H1 (cell line): ENCODE measurements around the gene NGEF. TPM values are rescaled to one million over a fixed set of nuclear protein-coding genes. Genes with fewer than 3 reads are reported as not detected.

ENCODE experiments used
- CTCF ChIA-PET: fragments of 300-600 bp; sonication (Branson Sonifier 250); formaldehyde crosslinking; loops from one replicate; lab custom pipeline; 2021; ENCODE audit not compliant: partially characterized antibody; lab: Charles Lee
- POLR2A ChIA-PET: fragments of 300-600 bp; sonication (Branson Sonifier 250); formaldehyde crosslinking; loops from one replicate; lab custom pipeline; 2021; ENCODE audit warnings: inconsistent platforms; ENCODE audit not compliant: partially characterized antibody; lab: Charles Lee
- DNase-seq, 2 experiments: peaks; one replicate each; pipeline versions ENCODE4 v3.0.0 to v3.0.0-alpha.2; 2010 to 2022; ENCODE audit warnings: low spot score in 2 of 2, low read depth in 1 of 2, mixed read lengths in 1 of 2
- FAIRE-seq: peaks from 2 replicates; lab custom pipeline; 2011; peaks lifted over from hg19 to GRCh38; lab: Jason Lieb, UNC
- H2AFZ ChIP-seq: 2 replicates; pipeline ENCODE4 v1.8.1; 2012; ENCODE audit warnings: low read length, inconsistent platforms
- H2AK5ac ChIP-seq: 2 replicates; pipeline ENCODE4 v1.6.1; 2013; ENCODE audit warnings: low read depth, low read length
- H2BK120ac ChIP-seq: replicated peaks from 2 replicates; pipeline ENCODE3; 2013; ENCODE audit warnings: low read depth, low read length, inconsistent platforms
- H2BK12ac ChIP-seq: 2 replicates; pipeline ENCODE4 v1.6.1; 2013; ENCODE audit warnings: low read depth, low read length
- H2BK15ac ChIP-seq: 2 replicates; pipeline ENCODE4 v1.6.1; 2013; ENCODE audit warnings: low read length
- H2BK20ac ChIP-seq: 2 replicates; pipeline ENCODE4 v1.6.1; 2013; ENCODE audit warnings: low read length
- H2BK5ac ChIP-seq: 2 replicates; pipeline ENCODE4 v1.6.1; 2013; ENCODE audit warnings: low read depth, low read length
- H3K14ac ChIP-seq: 2 replicates; pipeline ENCODE4 v1.6.1; 2013; ENCODE audit warnings: inconsistent platforms; ENCODE audit not compliant: insufficient read length
- H3K18ac ChIP-seq: 2 replicates; pipeline ENCODE4 v1.6.1; 2013; ENCODE audit warnings: low read length; ENCODE audit errors: extremely low read depth
- H3K23ac ChIP-seq: 2 replicates; pipeline ENCODE4 v1.6.1; 2013; ENCODE audit warnings: inconsistent platforms; ENCODE audit not compliant: insufficient read length
- H3K23me2 ChIP-seq: 2 replicates; pipeline ENCODE4 v1.6.1; 2013; ENCODE audit warnings: low read depth, low read length
- H3K27ac ChIP-seq: 2 replicates; pipeline ENCODE4 v1.6.1; 2011; ENCODE audit warnings: low read depth, low read length, inconsistent platforms
- H3K27me3 ChIP-seq, 4 experiments: replicated peaks in 1 of 4; 1 replicate in 1 of 4; 2 replicates in 3 of 4; pipeline versions ENCODE4 v1.6.1 to v1.8.1; 2011 to 2013; ENCODE audit warnings: low read length in 3 of 4, mild to moderate bottlenecking in 3 of 4, inconsistent platforms in 2 of 4, mixed read lengths in 2 of 4, moderate library complexity in 1 of 4; ENCODE audit not compliant: control insufficient read depth in 3 of 4, insufficient read depth in 3 of 4; ENCODE audit errors: extremely low read depth in 1 of 4
- H3K36me3 ChIP-seq, 4 experiments: 2 replicates each; pipeline versions ENCODE4 v1.6.1 to v1.8.1; 2011 to 2013; ENCODE audit warnings: mild to moderate bottlenecking in 4 of 4, low read length in 3 of 4, moderate library complexity in 2 of 4, control low read depth in 1 of 4, inconsistent platforms in 1 of 4; ENCODE audit not compliant: insufficient read depth in 4 of 4, control insufficient read depth in 2 of 4
- H3K4ac ChIP-seq: replicated peaks from 2 replicates; pipeline ENCODE3; 2013; ENCODE audit warnings: low read length, low read depth, mixed read lengths, inconsistent platforms; ENCODE audit not compliant: insufficient read length
- H3K4me1 ChIP-seq, 4 experiments: replicated peaks in 1 of 4; 1 replicate in 1 of 4; 2 replicates in 3 of 4; pipeline versions ENCODE4 v1.6.1 to v1.8.1; 2011 to 2013; ENCODE audit warnings: low read length in 3 of 4, inconsistent platforms in 2 of 4, mixed read lengths in 1 of 4; ENCODE audit not compliant: insufficient read depth in 4 of 4, control insufficient read depth in 3 of 4
- H3K4me2 ChIP-seq, 2 experiments: 2 replicates each; pipeline versions ENCODE4 v1.6.1 to v1.8.1; 2011 to 2013; ENCODE audit warnings: low read depth in 2 of 2, low read length in 2 of 2, control low read depth in 1 of 2, inconsistent platforms in 1 of 2, mild to moderate bottlenecking in 1 of 2; ENCODE audit not compliant: insufficient read depth in 1 of 2
- H3K4me3 ChIP-seq, 4 experiments: fragments of 200-600, 300-600 bp in 1 of 4; sonication (generic), shearing (Covaris generic), sonication (Bioruptor Twin) in 1 of 4; 2 replicates each; pipeline versions ENCODE4 v1.5.1 to v1.8.1; 2011 to 2016; ENCODE audit warnings: low read length in 4 of 4, low read depth in 3 of 4, control low read depth in 2 of 4, inconsistent platforms in 2 of 4, mild to moderate bottlenecking in 2 of 4, mixed read lengths in 1 of 4, moderate library complexity in 1 of 4; ENCODE audit not compliant: insufficient read depth in 2 of 4; ENCODE audit errors: extremely low read depth in 1 of 4
- H3K56ac ChIP-seq: replicated peaks from 2 replicates; pipeline ENCODE3; 2013; ENCODE audit warnings: low read depth, mild to moderate bottlenecking, mixed read lengths, low read length, inconsistent platforms; ENCODE audit not compliant: insufficient read length
- H3K79me1 ChIP-seq: 2 replicates; pipeline ENCODE4 v1.6.1; 2013; ENCODE audit warnings: low read depth, low read length, control low read depth
- H3K79me2 ChIP-seq, 2 experiments: 2 replicates each; pipeline versions ENCODE4 v1.6.1 to v1.8.1; 2012 to 2013; ENCODE audit warnings: low read length in 2 of 2, mild to moderate bottlenecking in 2 of 2, inconsistent platforms in 1 of 2; ENCODE audit not compliant: insufficient read depth in 2 of 2, control insufficient read depth in 1 of 2
- H3K9ac ChIP-seq, 4 experiments: replicated peaks in 1 of 4; 1 replicate in 1 of 4; 2 replicates in 3 of 4; pipeline versions ENCODE4 v1.6.1 to v1.8.1; 2011 to 2013; ENCODE audit warnings: low read depth in 3 of 4, low read length in 3 of 4, control low read depth in 2 of 4, mild to moderate bottlenecking in 2 of 4, moderate library complexity in 2 of 4, inconsistent platforms in 1 of 4; ENCODE audit errors: extremely low read depth in 1 of 4
- H3K9me3 ChIP-seq, 2 experiments: 2 replicates each; pipeline versions ENCODE4 v1.6.1 to v1.8.1; 2012 to 2013; ENCODE audit warnings: mild to moderate bottlenecking in 2 of 2, moderate library complexity in 2 of 2, control low read depth in 1 of 2, inconsistent platforms in 1 of 2, low read depth in 1 of 2, low read length in 1 of 2, mixed read lengths in 1 of 2; ENCODE audit not compliant: insufficient read depth in 2 of 2
- H4K20me1 ChIP-seq, 2 experiments: replicated peaks in 1 of 2; 2 replicates each; pipeline versions ENCODE3 to v1.8.1; 2011 to 2013; ENCODE audit warnings: inconsistent platforms in 2 of 2, low read length in 2 of 2, mild to moderate bottlenecking in 1 of 2; ENCODE audit not compliant: insufficient read depth in 2 of 2, control insufficient read depth in 1 of 2
- H4K5ac ChIP-seq: 2 replicates; pipeline ENCODE4 v1.6.1; 2013; ENCODE audit warnings: low read length, low read depth, mixed read lengths, inconsistent platforms; ENCODE audit not compliant: insufficient read length
- H4K8ac ChIP-seq: 2 replicates; pipeline ENCODE4 v1.8.0; 2013; ENCODE audit warnings: mild to moderate bottlenecking, moderate library complexity, low read length, inconsistent platforms; ENCODE audit not compliant: insufficient read depth; ENCODE audit errors: extremely low read depth
- H4K91ac ChIP-seq: replicated peaks from 2 replicates; pipeline ENCODE3; 2013; ENCODE audit warnings: low read length, mixed read lengths, inconsistent platforms; ENCODE audit not compliant: insufficient read length
- CTCF ChIP-seq, 3 experiments: IDR thresholded peaks; 1 replicate in 2 of 3; 2 replicates in 1 of 3; pipeline versions ENCODE4 v1.5.1 to v1.6.1; 2011; ENCODE audit warnings: low read length in 3 of 3, mild to moderate bottlenecking in 3 of 3, inconsistent platforms in 2 of 3, low read depth in 1 of 3, moderate library complexity in 1 of 3; ENCODE audit not compliant: insufficient read depth in 1 of 3; ENCODE audit errors: control extremely low read depth in 1 of 3
- HDAC2 ChIP-seq, 2 experiments: fragments of 300-600 bp in 1 of 2; sonication (generic) in 1 of 2; IDR thresholded peaks; 2 replicates each; pipeline ENCODE4 v1.6.1; 2011 to 2012; ENCODE audit warnings: low read depth in 2 of 2, low read length in 2 of 2, mild to moderate bottlenecking in 2 of 2, moderate library complexity in 2 of 2, borderline replicate concordance in 1 of 2, inconsistent platforms in 1 of 2
- KDM5A ChIP-seq: fragments of 200-600 bp; IDR thresholded peaks from 2 replicates; pipeline ENCODE4 v1.7.1; 2012; ENCODE audit warnings: mild to moderate bottlenecking, low read length, inconsistent platforms, mixed read lengths
- RAD21 ChIP-seq, 2 experiments: IDR thresholded peaks in 1 of 2; conservative IDR thresholded peaks in 1 of 2; 2 replicates each; pipeline ENCODE4 v1.6.1; 2011; ENCODE audit warnings: low read depth in 2 of 2, low read length in 2 of 2, improper control_type of control experiment in 1 of 2, inconsistent platforms in 1 of 2, mild to moderate bottlenecking in 1 of 2, moderate library complexity in 1 of 2
- RNF2 ChIP-seq: fragments of 200-900, 300-1000 bp; sonication (generic); IDR thresholded peaks from 2 replicates; pipeline ENCODE4 v1.7.1; 2016; ENCODE audit warnings: borderline replicate concordance, low read depth, mild to moderate bottlenecking, antibody characterized with exemption, low read length; ENCODE audit not compliant: poor library complexity, severe bottlenecking; ENCODE audit errors: missing control alignments
- TAF1 ChIP-seq: IDR thresholded peaks from 2 replicates; pipeline ENCODE4 v1.6.1; 2011; ENCODE audit warnings: mild to moderate bottlenecking, low read depth, low read length
- TAF7 ChIP-seq: optimal IDR thresholded peaks from 2 replicates; pipeline ENCODE3; 2011; ENCODE audit warnings: low read depth, mild to moderate bottlenecking, inconsistent platforms, low read length, moderate library complexity, borderline replicate concordance
- WGBS, 2 experiments: shearing (Covaris generic) in 1 of 2; methylation state at CpG; one replicate each; pipeline versions ENCODE4 v1.1.6 to v1.1.7; 2013 to 2015; ENCODE audit warnings: low lambda C conversion rate in 2 of 2, mixed read lengths in 2 of 2, inconsistent platforms in 1 of 2, low coverage in 1 of 2, missing lambda C conversion rate in 1 of 2; ENCODE audit not compliant: insufficient replicate concordance in 2 of 2, insufficient coverage in 1 of 2, insufficient read length in 1 of 2; ENCODE audit errors: extremely low coverage in 1 of 2, missing lambda C conversion rate in 1 of 2; 5-methylcytosine and 5-hydroxymethylcytosine counted together
- polyA plus RNA-seq, 7 experiments: library from polyadenylated mRNA; depleted of rRNA in 3 of 7; stranded (reverse) in 5 of 7; unstranded in 2 of 7; fragments of >200 nt in 5 of 7; fragments of 200-250 nt in 2 of 7; gene quantifications; 1 replicate in 5 of 7; 2 replicates in 1 of 7; 4 replicates in 1 of 7; pipeline versions ENCODE4 v1.2.1 to v1.2.3, GENCODE V29; 2011 to 2013; ENCODE audit warnings: missing spikeins in 2 of 7, mixed read lengths in 2 of 7
- total RNA-seq: library from RNA; stranded (reverse); fragmentation: NEBNext Ultra II Directional; extraction: Animal tissue kit (Norgen Biotek cat#: 25700); gene quantifications from 2 replicates; pipeline ENCODE4 v1.2.1, GENCODE V29; 2021
- TF ChIP-seq, protein P1 (sequence below): IDR thresholded peaks from 2 replicates; pipeline ENCODE4 v1.6.1; 2012; ENCODE audit warnings: inconsistent platforms

Gene NGEF
- total and polyA plus RNA-seq, 2 of the 8 experiments (the other 6 are each of a cell fraction or from before 2014, with no cell fraction given): 2.7 to 3.2 TPM

DNA sequence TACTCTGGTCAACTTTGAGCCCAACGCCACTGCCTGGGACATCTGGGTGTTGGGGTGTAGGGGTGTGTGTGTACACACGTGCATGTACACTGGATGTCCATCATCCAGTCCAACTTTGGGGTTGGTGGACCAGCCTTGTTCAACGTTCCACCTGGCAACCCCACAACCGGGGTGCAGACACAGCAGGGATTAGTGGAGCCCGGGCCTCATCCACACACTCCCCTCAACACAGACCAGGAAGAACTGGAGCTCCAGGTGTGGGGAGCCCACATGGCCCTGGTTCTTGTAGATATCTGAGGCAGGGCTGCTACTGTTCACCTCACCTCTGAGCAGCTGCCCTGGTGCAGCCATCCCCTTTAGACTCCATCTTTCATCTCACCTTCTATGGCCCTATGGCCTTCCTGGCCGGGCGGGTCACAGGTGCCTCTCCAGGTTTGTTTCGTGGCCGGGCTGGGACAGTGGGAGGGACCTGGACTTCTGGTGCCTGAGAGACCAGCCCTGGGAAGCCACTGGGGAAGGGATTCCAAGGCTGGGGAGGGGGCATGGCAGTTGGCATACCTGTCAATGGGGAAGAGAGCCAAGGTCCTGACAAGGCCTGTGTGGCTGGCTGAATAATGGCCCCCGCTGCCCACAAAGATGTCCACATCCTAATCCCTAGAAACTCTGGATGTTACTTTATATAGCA is 26.9 kb upstream of the NGEF start:
- H3K4me1 ChIP-seq: no peaks in the 10 kb centered on the region
- H4K8ac ChIP-seq: no peak overlapping the region
- H3K27ac ChIP-seq: no peak overlapping the region
- 96% methylated on average over 10 of the region's 10 CpGs; no CpG with 5 or more reads in 1 of the 2 experiments for WGBS, 2 experiments
- DNase-seq (no peak), FAIRE-seq (no peak)
- H3K56ac ChIP-seq: no peak overlapping the region
- H3K23ac ChIP-seq: no peak overlapping the region
- POLR2A ChIA-PET: interaction anchor here (1.0 kb wide), 1 partner anchor 21 kb away, joined by 3 read pairs; the partner anchor contains the start of gene INPP5D
- no peak overlapping the region for H2AK5ac ChIP-seq
- no peak overlapping the region for H3K9ac ChIP-seq
- H2BK20ac ChIP-seq: no peak overlapping the region
- no peak overlapping the region for H3K4me2 ChIP-seq
- CTCF ChIA-PET: interaction anchor here (2.1 kb wide), 1 partner anchor 14 kb away, joined by 9 read pairs; no protein-coding TSS in a partner anchor
- H2BK15ac ChIP-seq: no peak overlapping the region
- peaks cover 0 to 4% of the 10 kb centered on the region in 2 experiments for H4K20me1 ChIP-seq
- H3K9me3 ChIP-seq: peaks cover 0 to 8% of the 10 kb centered on the region in 2 experiments; a peak in 2 of 4 replicates
- H2AFZ ChIP-seq: no peak overlapping the region
- H3K18ac ChIP-seq: no peak overlapping the region; the same call in 1 of the 2 replicates
- no peaks in the 10 kb centered on the region; a peak in 1 of 7 replicates for H3K27me3 ChIP-seq
- H3K23me2 ChIP-seq: peaks cover 8% of the 10 kb centered on the region
- H4K91ac ChIP-seq: no peak overlapping the region
- H3K36me3 ChIP-seq: no peaks in the 10 kb centered on the region
- H3K79me2 ChIP-seq: no peaks in the 10 kb centered on the region
- no peak overlapping the region for H3K4ac ChIP-seq
- peaks cover 2% of the 10 kb centered on the region; the same call in 1 of the 2 replicates for H3K79me1 ChIP-seq
- no peak overlapping the region for H2BK120ac ChIP-seq
- H3K4me3 ChIP-seq: no peak overlapping the region
- no peak overlapping the region for H2BK12ac ChIP-seq
- H2BK5ac ChIP-seq: no peak overlapping the region
- H3K14ac ChIP-seq: no peak overlapping the region
- no peak overlapping the region for H4K5ac ChIP-seq
- TF ChIP-seq KDM5A (no peak), TAF1 (no peak), HDAC2 (IDR thresholded peaks at IDR 0.05; ENCODE audit: borderline replicate concordance in 1 of 2, low read depth in 2 of 2, low read length in 2 of 2) (no peak), TAF7 (no peak), RNF2 (no peak), CTCF (IDR thresholded peaks at IDR 0.05; ENCODE audit: control extremely low read depth in 1 of 3, insufficient read depth in 1 of 3, low read depth in 1 of 3, low read length in 3 of 3) (no peak), RAD21 (IDR thresholded peaks at IDR 0.05 in 1 of 2, conservative IDR thresholded peaks at IDR 0.05 in 1 of 2; ENCODE audit: low read depth in 2 of 2, low read length in 2 of 2) (no peak)
- TF ChIP-seq, protein P1, sequence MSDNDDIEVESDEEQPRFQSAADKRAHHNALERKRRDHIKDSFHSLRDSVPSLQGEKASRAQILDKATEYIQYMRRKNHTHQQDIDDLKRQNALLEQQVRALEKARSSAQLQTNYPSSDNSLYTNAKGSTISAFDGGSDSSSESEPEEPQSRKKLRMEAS: no peak
